Peyer's patch (tissue), 4 donors: Measurements from ENCODE around the gene MARF1. TPM values are rescaled to one million over a fixed set of nuclear protein-coding genes. Genes with fewer than 3 reads are reported as not detected.

Experiments
- DNase-seq, 3 donors: peaks; one replicate each; pipeline ENCODE4 v3.0.0-alpha.2; 2017 to 2019
- H3K27ac ChIP-seq, 4 donors: fragments of 200-600 bp; sonication (generic); one replicate each; pipeline ENCODE4 v1.5.1; 2016 to 2019
- H3K27me3 ChIP-seq, 2 donors: fragments of 200-600 bp; sonication (generic); one replicate each; pipeline ENCODE4 v1.5.1; 2019
- H3K36me3 ChIP-seq, 3 donors: fragments of 200-600 bp; sonication (generic); one replicate each; pipeline ENCODE4 v1.5.1; 2016 to 2019
- H3K4me1 ChIP-seq, 4 donors: fragments of 200-600 bp; sonication (generic); one replicate each; pipeline ENCODE4 v1.5.1; 2016 to 2019
- H3K4me3 ChIP-seq, 4 donors: fragments of 200-600 bp; sonication (generic); 1 replicate in 3 of 4; 2 replicates in 1 of 4; pipeline ENCODE4 v1.5.1; 2016 to 2019; ENCODE audit warnings: mild to moderate bottlenecking in 1 of 4
- H3K9me3 ChIP-seq, 4 donors: fragments of 200-600 bp; sonication (generic); one replicate each; pipeline ENCODE4 v1.5.1; 2016 to 2019; ENCODE audit warnings: mild to moderate bottlenecking in 1 of 4
- CTCF ChIP-seq, 6 experiments: fragments of 450-650 bp in 4 of 6; fragments of 200-600 bp in 2 of 6; sonication (generic) in 1 of 6; IDR thresholded peaks; one replicate each; pipeline ENCODE4 v1.5.1; 2017 to 2019; ENCODE audit warnings: antibody characterized with exemption in 6 of 6, mild to moderate bottlenecking in 3 of 6, moderate library complexity in 1 of 6
- POLR2A ChIP-seq, 2 donors: fragments of 450-650 bp; IDR thresholded peaks; one replicate each; pipeline ENCODE4 v1.5.1; 2017; ENCODE audit warnings: antibody characterized with exemption in 2 of 2, mild to moderate bottlenecking in 2 of 2, moderate library complexity in 2 of 2
- total RNA-seq, 4 donors: library from RNA; depleted of rRNA; stranded (reverse); fragments of >200 nt; gene quantifications; one replicate each; pipeline ENCODE4 v1.1.0, GENCODE V29; 2016

MARF1 gene
- total RNA-seq, 4 donors from 2014 or later = 39.1 to 74.3 (median 52.1) TPM

GRCh38 chr16:15617901-15618300, 25.1 kb downstream of the MARF1 start:
- Histone ChIP-seq H3K27me3 (no peaks in the 10 kb centered on the region), H3K27ac (no peak overlapping the region), H3K4me1 (no peaks in the 10 kb centered on the region), H3K9me3 (no peaks in the 10 kb centered on the region), H3K36me3 (peaks cover 0 to 98% (median 2%) of the 10 kb centered on the region in 3 donors), H3K4me3 (no peak overlapping the region)
- DNase-seq = no peak
- TF ChIP-seq POLR2A (IDR thresholded peaks at IDR 0.05) = no peak
- TF ChIP-seq CTCF (IDR thresholded peaks at IDR 0.05) = no peak

- H3K27ac ChIP-seq = no peak overlapping the region
- peaks cover 0 to 98% (median 2%) of the 10 kb centered on the region in 3 donors for H3K36me3 ChIP-seq
- no peaks in the 10 kb centered on the region for H3K4me1 ChIP-seq
- H3K9me3 ChIP-seq = no peaks in the 10 kb centered on the region
- no peaks in the 10 kb centered on the region for H3K27me3 ChIP-seq
- TF ChIP-seq CTCF (IDR thresholded peaks at IDR 0.05) = no peak
- TF ChIP-seq POLR2A (IDR thresholded peaks at IDR 0.05) = no peak
- H3K4me3 ChIP-seq = no peak overlapping the region
- DNase-seq = no peak
Measured at GRCh38 chr16:15616475-15617165, 26.3 kb downstream of the MARF1 start.

DNA sequence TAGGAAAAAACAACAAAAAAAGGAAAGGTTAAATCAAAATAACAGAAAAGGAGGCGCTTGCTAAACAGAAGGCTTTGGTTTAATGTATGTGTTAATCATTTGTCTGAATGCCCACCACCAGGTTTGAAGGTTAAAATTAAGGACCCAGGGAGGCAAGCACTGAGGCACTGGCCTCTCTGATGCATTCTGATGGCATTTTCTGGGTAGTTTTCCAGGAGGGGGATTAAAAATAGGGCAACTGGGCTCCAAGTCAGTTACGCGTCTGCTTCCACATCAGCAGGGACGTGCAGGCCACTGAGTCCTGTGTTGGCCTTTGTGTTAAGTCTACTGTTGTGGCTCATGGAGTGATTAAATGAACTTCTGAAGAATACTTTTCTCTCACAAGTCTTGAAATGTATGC, 26.9 kb downstream of the MARF1 start:
- DNase-seq = no peak
- Histone ChIP-seq H3K27me3 (no peaks in the 10 kb centered on the region), H3K36me3 (peaks cover 0 to 98% (median 2%) of the 10 kb centered on the region in 3 donors), H3K27ac (no peak overlapping the region), H3K4me3 (no peak overlapping the region), H3K4me1 (no peaks in the 10 kb centered on the region), H3K9me3 (no peaks in the 10 kb centered on the region)
- TF ChIP-seq POLR2A (IDR thresholded peaks at IDR 0.05) = no peak
- TF ChIP-seq CTCF (IDR thresholded peaks at IDR 0.05) = no peak

GRCh38 chr16:15613676-15614075, 29.3 kb downstream of the MARF1 start:
- H3K4me1 ChIP-seq = no peaks in the 10 kb centered on the region
- H3K27me3 ChIP-seq = no peaks in the 10 kb centered on the region
- H3K36me3 ChIP-seq = peaks cover 0 to 98% (median 0%) of the 10 kb centered on the region in 3 donors
- DNase-seq = no peak
- no peaks in the 10 kb centered on the region for H3K9me3 ChIP-seq
- TF ChIP-seq POLR2A (IDR thresholded peaks at IDR 0.05) = no peak
- H3K27ac ChIP-seq = no peak overlapping the region
- H3K4me3 ChIP-seq = no peak overlapping the region

DNA sequence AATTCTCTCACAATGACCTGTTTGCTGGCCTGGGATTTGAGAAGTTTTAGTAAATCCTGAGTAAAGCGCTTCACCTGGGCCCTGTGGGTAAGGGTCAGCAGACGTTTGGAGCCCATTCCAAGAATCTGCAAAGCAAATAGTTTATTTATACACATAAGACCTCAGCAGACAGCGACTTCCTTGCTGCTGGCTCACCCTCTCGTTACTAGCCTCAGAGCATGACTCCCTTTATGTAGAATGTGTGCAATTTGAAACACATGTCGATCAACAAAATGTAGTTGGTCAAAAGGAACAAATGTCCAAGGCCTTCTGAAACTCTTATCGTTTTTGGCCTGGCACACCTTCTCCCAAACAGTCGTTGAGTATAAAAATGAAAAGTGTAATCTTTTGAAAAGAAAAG, 31.3 kb downstream of the MARF1 start:
- Histone ChIP-seq H3K9me3 (no peaks in the 10 kb centered on the region), H3K27me3 (no peaks in the 10 kb centered on the region), H3K4me1 (no peaks in the 10 kb centered on the region), H3K27ac (no peak overlapping the region), H3K36me3 (peaks cover 0 to 97% (median 0%) of the 10 kb centered on the region in 3 donors), H3K4me3 (no peak overlapping the region)
- DNase-seq = no peak
- TF ChIP-seq POLR2A (IDR thresholded peaks at IDR 0.05) = no peak

DNA sequence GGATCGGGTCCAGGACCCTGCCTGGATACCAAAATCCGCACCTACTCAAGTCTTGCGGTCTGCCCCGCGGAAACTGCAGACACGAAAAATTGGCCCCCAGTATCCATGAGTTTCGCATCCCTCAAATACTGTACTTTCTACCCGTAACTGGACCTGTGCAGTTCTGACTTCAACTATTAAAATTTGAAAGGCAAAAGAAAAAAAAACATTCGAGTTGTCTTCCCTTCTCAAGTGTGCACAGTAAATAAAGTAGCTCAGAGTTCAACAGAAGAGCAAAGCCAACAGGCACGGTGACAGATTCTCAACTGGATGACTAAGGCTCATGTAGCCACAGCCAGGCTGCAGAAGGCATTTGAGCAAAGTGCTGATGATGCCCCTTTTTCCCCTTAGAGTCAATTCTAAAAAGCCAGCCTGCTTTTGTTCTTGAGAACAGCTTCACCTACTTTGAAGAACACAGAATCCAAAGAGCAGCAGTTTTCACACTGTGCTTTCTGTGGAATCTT, 32.5 kb downstream of the MARF1 start:
- TF ChIP-seq POLR2A (IDR thresholded peaks at IDR 0.05) (no peak), CTCF (IDR thresholded peaks at IDR 0.05) (no peak)
- DNase-seq = no peak

More for the DNA sequence above, 32.5 kb downstream of the MARF1 start:
- no peaks in the 10 kb centered on the region for H3K4me1 ChIP-seq
- H3K4me3 ChIP-seq = no peak overlapping the region
- peaks cover 0 to 94% (median 0%) of the 10 kb centered on the region in 3 donors for H3K36me3 ChIP-seq
- H3K27me3 ChIP-seq = no peaks in the 10 kb centered on the region
- H3K9me3 ChIP-seq = no peaks in the 10 kb centered on the region
- H3K27ac ChIP-seq = no peak overlapping the region
